HG03521 (cell line): ENCODE measurements around the gene MADCAM1.

Experiments used
- ATAC-seq: cut with Tn5 transposase; IDR thresholded peaks from one replicate; pipeline ENCODE4 v1.9.1; 2021; ENCODE audit warnings: mild to moderate bottlenecking, moderate library complexity; ENCODE audit not compliant: unreplicated experiment

Gene MADCAM1

GRCh38 chr19:531009-531752 is 34.9 kb downstream of the MADCAM1 start:
- peak; percentile 72 for ATAC-seq

- ATAC-seq: peak; percentile 8
These were observed 35.7 kb downstream of the MADCAM1 start, which contains the start of gene CDC34 for GRCh38 chr19:531753-532560. Gene CDC34 (plus strand): TSS chr19:531760. CDS start chr19:531932, 172 bp downstream.

- no peak for ATAC-seq
These were observed 36.5 kb downstream of the MADCAM1 start for GRCh38 chr19:532561-533363.

- no peak for ATAC-seq
These were observed 37.2 kb downstream of the MADCAM1 start for GRCh38 chr19:533364-534058.

GRCh38 chr19:534088-534487 is 37.8 kb downstream of the MADCAM1 start:
- no peak for ATAC-seq

- no peak for ATAC-seq
These were observed 38.9 kb downstream of the MADCAM1 start for GRCh38 chr19:535017-535835.

- ATAC-seq: no peak
These were observed 40.0 kb downstream of the MADCAM1 start for GRCh38 chr19:536031-536880.

- no peak for ATAC-seq
These were observed 40.7 kb downstream of the MADCAM1 start for GRCh38 chr19:536881-537404.

GRCh38 chr19:538641-539428 is 42.5 kb downstream of the MADCAM1 start:
- no peak for ATAC-seq

- ATAC-seq: no peak
These were observed 43.2 kb downstream of the MADCAM1 start for GRCh38 chr19:539429-540030.

GRCh38 chr19:540867-541637 is 44.8 kb downstream of the MADCAM1 start:
- no peak for ATAC-seq

- ATAC-seq: no peak
These were observed 45.4 kb downstream of the MADCAM1 start for GRCh38 chr19:541699-542098.

GRCh38 chr19:542173-542866 is 46.0 kb downstream of the MADCAM1 start:
- no peak for ATAC-seq

- no peak for ATAC-seq
These were observed 47.8 kb downstream of the MADCAM1 start, which contains the start of gene GZMM for GRCh38 chr19:543910-544608. Gene GZMM (plus strand): TSS chr19:544053. CDS start chr19:544072, 19 bp downstream.

GRCh38 chr19:547117-547516 is 50.8 kb downstream of the MADCAM1 start:
- ATAC-seq: no peak
